DND-41 (cell line): Measurements from ENCODE around the gene ACTN1.

Experiments
- ATAC-seq: fragments of 200-7000 bp; cut with Tn5 transposase; 3 replicates; pipeline ENCODE4 v1.9.1; 2021; ENCODE audit warnings: low read depth; ENCODE audit not compliant: insufficient read depth
- DNase-seq: peaks from one replicate; pipeline ENCODE4 v3.0.0-alpha.2; 2020
- H2AFZ ChIP-seq: 2 replicates; pipeline ENCODE4 v1.6.0; 2012; ENCODE audit warnings: low read depth, low read length
- H3K27ac ChIP-seq: 2 replicates; pipeline ENCODE4 v1.5.1; 2012; ENCODE audit warnings: low read length, inconsistent platforms
- H3K27me3 ChIP-seq: fragments of 200-600 bp; sonication (generic); 2 replicates; pipeline ENCODE4 v1.6.0; 2012; ENCODE audit warnings: low read length, mild to moderate bottlenecking, inconsistent platforms; ENCODE audit not compliant: insufficient read depth, poor library complexity
- H3K36me3 ChIP-seq: 2 replicates; pipeline ENCODE4 v1.5.1; 2012; ENCODE audit warnings: low read length, inconsistent platforms; ENCODE audit not compliant: insufficient read depth
- H3K4me1 ChIP-seq: 2 replicates; pipeline ENCODE4 v1.5.1; 2012; ENCODE audit warnings: mild to moderate bottlenecking, low read length; ENCODE audit not compliant: insufficient read depth
- H3K4me2 ChIP-seq: 2 replicates; pipeline ENCODE4 v1.6.0; 2012; ENCODE audit warnings: mild to moderate bottlenecking, moderate library complexity, low read length, inconsistent platforms; ENCODE audit not compliant: insufficient read depth
- H3K4me3 ChIP-seq, 2 experiments: fragments of 200-600 bp in 1 of 2; shearing (Covaris generic) in 1 of 2; 2 replicates each; pipeline ENCODE4 v1.5.1; 2012 to 2016; ENCODE audit warnings: inconsistent platforms in 2 of 2, low read length in 2 of 2, mild to moderate bottlenecking in 2 of 2, low read depth in 1 of 2, moderate library complexity in 1 of 2
- H3K79me2 ChIP-seq: 2 replicates; pipeline ENCODE4 v1.6.0; 2012; ENCODE audit warnings: low read length, inconsistent platforms; ENCODE audit not compliant: insufficient read depth
- H3K9ac ChIP-seq: 2 replicates; pipeline ENCODE4 v1.6.0; 2012; ENCODE audit warnings: low read depth, mild to moderate bottlenecking, inconsistent platforms, low read length, moderate library complexity
- H3K9me3 ChIP-seq: 2 replicates; pipeline ENCODE4 v1.5.1; 2012; ENCODE audit warnings: low read length, moderate library complexity, mild to moderate bottlenecking, inconsistent platforms; ENCODE audit not compliant: insufficient read depth, severe bottlenecking
- H4K20me1 ChIP-seq: 2 replicates; pipeline ENCODE4 v1.6.0; 2012; ENCODE audit warnings: low read length; ENCODE audit not compliant: insufficient read depth
- EZH2 ChIP-seq: IDR thresholded peaks from 3 replicates; pipeline ENCODE4 v1.6.1; 2012; ENCODE audit warnings: borderline replicate concordance, low read depth, mild to moderate bottlenecking, moderate library complexity, low read length, inconsistent platforms; ENCODE audit not compliant: severe bottlenecking
- TF ChIP-seq, protein P1 (sequence below): IDR thresholded peaks from 2 replicates; pipeline ENCODE4 v1.5.1; 2012; ENCODE audit warnings: borderline replicate concordance, low read length, moderate library complexity, mild to moderate bottlenecking; ENCODE audit not compliant: poor library complexity, severe bottlenecking; ENCODE audit errors: extremely low read depth

Gene ACTN1

DNA sequence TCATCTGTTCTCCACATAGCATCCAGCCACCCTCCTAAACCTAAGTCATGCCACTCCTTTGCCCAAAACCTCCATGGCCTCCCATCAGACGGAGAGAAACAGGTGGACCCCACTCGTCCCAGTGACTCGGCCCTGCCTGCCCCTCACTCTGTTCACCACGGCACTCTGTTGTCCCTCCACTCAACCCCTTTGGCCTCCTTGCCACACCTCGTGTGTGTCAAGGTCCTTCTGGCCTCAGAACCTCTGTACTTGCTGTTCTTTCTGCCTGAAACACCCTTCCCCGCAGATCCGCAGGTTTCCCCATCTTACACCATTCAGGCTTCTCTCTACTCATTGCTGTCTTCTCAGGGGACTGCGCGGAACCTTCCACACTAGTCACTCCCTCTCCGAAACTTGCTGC, 24.5 kb upstream of the ACTN1 start:
- H3K36me3 ChIP-seq = no peaks in the 10 kb centered on the region
- ATAC-seq (no peak), DNase-seq (no peak)

DNA sequence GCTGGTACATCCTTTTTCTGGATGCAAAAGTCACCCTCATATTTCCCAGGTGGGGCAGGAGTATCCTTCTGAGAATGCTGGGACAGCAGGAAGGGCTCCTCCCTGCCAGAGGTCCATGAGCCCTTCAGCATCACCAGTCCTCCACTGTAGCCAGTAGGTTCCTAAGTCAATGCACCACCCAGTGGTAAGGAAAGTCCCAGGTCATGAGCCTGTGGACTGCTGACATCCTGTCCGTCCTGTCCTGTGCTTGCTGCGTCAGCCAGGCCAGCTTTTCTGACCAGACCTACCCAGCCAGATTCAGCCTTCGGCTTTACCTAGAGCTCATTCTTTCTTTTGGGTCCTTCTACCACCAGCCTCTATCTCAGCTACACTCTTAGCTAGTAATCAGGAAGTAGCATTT, 23.0 kb upstream of the ACTN1 start:
- ATAC-seq (no peak; the same call in 2 of the 3 replicates), DNase-seq (no peak)
- H3K79me2 ChIP-seq = no peaks in the 10 kb centered on the region
- H4K20me1 ChIP-seq = no peaks in the 10 kb centered on the region
- peaks cover 4% of the 10 kb centered on the region for H3K27me3 ChIP-seq
- no peak overlapping the region for H3K4me2 ChIP-seq
- no peaks in the 10 kb centered on the region for H3K9me3 ChIP-seq
- H3K27ac ChIP-seq = no peak overlapping the region
- H3K4me3 ChIP-seq = no peak overlapping the region
- H3K9ac ChIP-seq = no peak overlapping the region
- no peaks in the 10 kb centered on the region for H3K36me3 ChIP-seq
- H3K4me1 ChIP-seq = no peaks in the 10 kb centered on the region
- H2AFZ ChIP-seq = no peak overlapping the region
- TF ChIP-seq EZH2 = no peak
- TF ChIP-seq, protein P1, sequence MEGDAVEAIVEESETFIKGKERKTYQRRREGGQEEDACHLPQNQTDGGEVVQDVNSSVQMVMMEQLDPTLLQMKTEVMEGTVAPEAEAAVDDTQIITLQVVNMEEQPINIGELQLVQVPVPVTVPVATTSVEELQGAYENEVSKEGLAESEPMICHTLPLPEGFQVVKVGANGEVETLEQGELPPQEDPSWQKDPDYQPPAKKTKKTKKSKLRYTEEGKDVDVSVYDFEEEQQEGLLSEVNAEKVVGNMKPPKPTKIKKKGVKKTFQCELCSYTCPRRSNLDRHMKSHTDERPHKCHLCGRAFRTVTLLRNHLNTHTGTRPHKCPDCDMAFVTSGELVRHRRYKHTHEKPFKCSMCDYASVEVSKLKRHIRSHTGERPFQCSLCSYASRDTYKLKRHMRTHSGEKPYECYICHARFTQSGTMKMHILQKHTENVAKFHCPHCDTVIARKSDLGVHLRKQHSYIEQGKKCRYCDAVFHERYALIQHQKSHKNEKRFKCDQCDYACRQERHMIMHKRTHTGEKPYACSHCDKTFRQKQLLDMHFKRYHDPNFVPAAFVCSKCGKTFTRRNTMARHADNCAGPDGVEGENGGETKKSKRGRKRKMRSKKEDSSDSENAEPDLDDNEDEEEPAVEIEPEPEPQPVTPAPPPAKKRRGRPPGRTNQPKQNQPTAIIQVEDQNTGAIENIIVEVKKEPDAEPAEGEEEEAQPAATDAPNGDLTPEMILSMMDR = peak; percentile 34

More for the DNA sequence above, 24.5 kb upstream of the ACTN1 start:
- peaks cover 4% of the 10 kb centered on the region for H3K27me3 ChIP-seq
- no peak overlapping the region for H3K27ac ChIP-seq
- no peaks in the 10 kb centered on the region for H4K20me1 ChIP-seq
- no peak overlapping the region for H3K4me3 ChIP-seq
- H2AFZ ChIP-seq = no peak overlapping the region
- no peak overlapping the region for H3K4me2 ChIP-seq
- H3K79me2 ChIP-seq = no peaks in the 10 kb centered on the region
- no peaks in the 10 kb centered on the region for H3K4me1 ChIP-seq
- H3K9ac ChIP-seq = no peak overlapping the region
- TF ChIP-seq EZH2 = no peak
- TF ChIP-seq, protein P1 = no peak
- H3K9me3 ChIP-seq = no peaks in the 10 kb centered on the region

DNA sequence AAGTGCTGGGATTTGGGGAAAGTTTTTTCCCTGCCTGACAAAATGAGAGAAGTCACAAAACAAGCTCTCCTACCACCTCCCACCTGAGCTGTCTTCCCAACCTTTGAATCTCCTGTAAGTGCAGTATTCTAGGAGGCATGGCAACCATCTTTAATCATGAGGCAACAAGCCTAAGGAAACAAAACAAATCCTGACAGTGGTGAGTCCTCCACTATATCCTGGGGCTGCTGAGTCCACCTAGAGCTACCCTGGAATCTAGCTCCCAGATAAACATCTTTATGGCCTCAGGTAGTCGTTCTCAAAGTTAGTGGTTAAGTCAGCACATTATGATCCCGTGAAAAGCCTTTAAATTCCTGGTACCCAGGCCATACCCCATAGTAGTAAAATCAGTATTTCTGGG, 22.3 kb upstream of the ACTN1 start:
- ATAC-seq = no peak

More for the DNA sequence above, 22.3 kb upstream of the ACTN1 start:
- no peak overlapping the region for H3K4me2 ChIP-seq
- no peak overlapping the region for H3K27ac ChIP-seq
- peaks cover 4% of the 10 kb centered on the region for H3K27me3 ChIP-seq
- no peak overlapping the region for H3K9ac ChIP-seq
- no peaks in the 10 kb centered on the region for H3K36me3 ChIP-seq
- no peaks in the 10 kb centered on the region for H3K4me1 ChIP-seq
- no peak for TF ChIP-seq EZH2
- TF ChIP-seq, protein P1 = no peak
- DNase-seq = no peak
- H2AFZ ChIP-seq = no peak overlapping the region
- no peak overlapping the region for H3K4me3 ChIP-seq
- H3K79me2 ChIP-seq = no peaks in the 10 kb centered on the region
- no peaks in the 10 kb centered on the region for H3K9me3 ChIP-seq
- H4K20me1 ChIP-seq = no peaks in the 10 kb centered on the region
